ENCODE results near the gene ARRB1.
"Not testable (repeated sequence)": the region's sequence is repeated elsewhere in the genome, so short reads cannot be mapped to it uniquely, and the experiment has no call there.

The ARRB1 gene

GRCh38 chr11:75342966-75343870 is 8.2 kb downstream of the ARRB1 start:
- DNase-seq (ENCODE audit: insufficient read length, low spot score) (no peak), FAIRE-seq (no peak)
- TF ChIP-seq POLR2A (IDR thresholded peaks at IDR 0.05; ENCODE audit: low read depth, low read length) = no peak

GRCh38 chr11:75342231-75342918 is 9.1 kb downstream of the ARRB1 start:
- no peak for DNase-seq (ENCODE audit: insufficient read length, low spot score)
- FAIRE-seq = no peak
- TF ChIP-seq POLR2A (IDR thresholded peaks at IDR 0.05; ENCODE audit: low read depth, low read length) = no peak

GRCh38 chr11:75341612-75342011 is 9.8 kb downstream of the ARRB1 start:
- no peak for DNase-seq (ENCODE audit: insufficient read length, low spot score)
- no peak for FAIRE-seq
- TF ChIP-seq POLR2A (IDR thresholded peaks at IDR 0.05; ENCODE audit: low read depth, low read length) = no peak

- DNase-seq (ENCODE audit: insufficient read length, low spot score) = no peak
- no peak; the same call in 1 of the 2 replicates for TF ChIP-seq POLR2A (IDR thresholded peaks at IDR 0.05; ENCODE audit: low read depth, low read length)
- FAIRE-seq = no peak
Observed at GRCh38 chr11:75339685-75340409, 11.6 kb downstream of the ARRB1 start.

GRCh38 chr11:75338516-75339208 is 12.8 kb downstream of the ARRB1 start:
- no peak for TF ChIP-seq POLR2A (IDR thresholded peaks at IDR 0.05; ENCODE audit: low read depth, low read length)
- FAIRE-seq (no peak), DNase-seq (ENCODE audit: insufficient read length, low spot score) (no peak)

GRCh38 chr11:75337195-75337654 is 14.2 kb downstream of the ARRB1 start:
- peak; percentile 39; the same call in 1 of the 2 replicates for TF ChIP-seq POLR2A (IDR thresholded peaks at IDR 0.05; ENCODE audit: low read depth, low read length)
- FAIRE-seq (no peak), DNase-seq (ENCODE audit: insufficient read length, low spot score) (peak; percentile 61)

- DNase-seq (ENCODE audit: insufficient read length, low spot score) (no peak), FAIRE-seq (no peak)
- no peak for TF ChIP-seq POLR2A (IDR thresholded peaks at IDR 0.05; ENCODE audit: low read depth, low read length)
Observed at GRCh38 chr11:75334976-75335375, 16.5 kb downstream of the ARRB1 start.

- DNase-seq (ENCODE audit: insufficient read length, low spot score) (no peak), FAIRE-seq (no peak)
- TF ChIP-seq POLR2A (IDR thresholded peaks at IDR 0.05; ENCODE audit: low read depth, low read length) = no peak
Observed at GRCh38 chr11:75334402-75334891, 17.0 kb downstream of the ARRB1 start.

GRCh38 chr11:75333807-75334140 is 17.7 kb downstream of the ARRB1 start:
- no peak for DNase-seq (ENCODE audit: insufficient read length, low spot score)
- no peak for FAIRE-seq
- no peak for TF ChIP-seq POLR2A (IDR thresholded peaks at IDR 0.05; ENCODE audit: low read depth, low read length)

- FAIRE-seq = no peak
- no peak for DNase-seq (ENCODE audit: insufficient read length, low spot score)
- TF ChIP-seq POLR2A (IDR thresholded peaks at IDR 0.05; ENCODE audit: low read depth, low read length) = no peak
Observed at GRCh38 chr11:75333022-75333806, 18.2 kb downstream of the ARRB1 start.

- not testable (repeated sequence) for FAIRE-seq; DNase-seq (ENCODE audit: insufficient read length, low spot score)
Observed at GRCh38 chr11:75331761-75332160, 19.7 kb downstream of the ARRB1 start.

GRCh38 chr11:75331304-75331703 is 20.2 kb downstream of the ARRB1 start:
- FAIRE-seq; DNase-seq (ENCODE audit: insufficient read length, low spot score): not testable (repeated sequence)

GRCh38 chr11:75330886-75331285 is 20.6 kb downstream of the ARRB1 start:
- FAIRE-seq; DNase-seq (ENCODE audit: insufficient read length, low spot score): not testable (repeated sequence)
